Uterus (tissue), 4 donors: ENCODE measurements around the gene C14orf132. TPM values are rescaled to one million over a fixed set of nuclear protein-coding genes. Genes with fewer than 3 reads are reported as not detected.

Experiments used
- DNase-seq, 2 donors: peaks; one replicate each; pipeline ENCODE4 v3.0.0-alpha.2; 2019 to 2020
- H3K27ac ChIP-seq, 2 donors: fragments of 200-600 bp; sonication (generic); 1 replicate in 1 of 2; 2 replicates in 1 of 2; pipeline ENCODE4 v1.5.1; 2016 to 2018
- H3K27me3 ChIP-seq, 2 donors: fragments of 200-600 bp; sonication (generic); one replicate each; pipeline ENCODE4 v1.5.1; 2018 to 2019; ENCODE audit warnings: control low read depth in 1 of 2
- H3K36me3 ChIP-seq, 2 donors: fragments of 200-600 bp; sonication (generic); one replicate each; pipeline ENCODE4 v1.5.1; 2019; ENCODE audit warnings: control low read depth in 1 of 2
- H3K4me1 ChIP-seq, 2 donors: fragments of 200-600 bp; sonication (generic); one replicate each; pipeline ENCODE4 v1.5.1; 2018 to 2019; ENCODE audit warnings: control low read depth in 1 of 2
- H3K4me3 ChIP-seq, 2 donors: fragments of 200-600 bp; sonication (generic); 1 replicate in 1 of 2; 2 replicates in 1 of 2; pipeline ENCODE4 v1.5.1; 2018 to 2019; ENCODE audit warnings: mild to moderate bottlenecking in 1 of 2
- H3K9me3 ChIP-seq, 2 donors: fragments of 200-600 bp; sonication (generic); one replicate each; pipeline ENCODE4 v1.5.1; 2019; ENCODE audit warnings: control low read depth in 1 of 2
- POLR2A ChIP-seq, 2 donors: fragments of 450-650 bp; IDR thresholded peaks; one replicate each; pipeline ENCODE4 v1.6.1; 2016; ENCODE audit warnings: antibody characterized with exemption in 2 of 2, mild to moderate bottlenecking in 1 of 2, moderate library complexity in 1 of 2
- intact Hi-C: fragments of 100-400 bp; cut with DNase I; formaldehyde crosslinking; loops from one replicate; pipeline ENCODE4 v1.15.1; 2023; ENCODE audit warnings: low total_unique reads
- total RNA-seq, 4 donors: library from RNA; depleted of rRNA in 3 of 4; stranded (reverse); fragments of >200 nt in 3 of 4; gene quantifications; one replicate each; pipeline versions ENCODE4 v1.1.0 to v1.2.4, GENCODE V29; 2014 to 2023
- TF ChIP-seq, protein P1 (sequence below), 4 experiments: fragments of 200-600 bp in 2 of 4; fragments of 450-650 bp in 2 of 4; sonication (generic) in 2 of 4; IDR thresholded peaks; one replicate each; pipeline ENCODE4 v1.5.1; 2016 to 2019; ENCODE audit warnings: antibody characterized with exemption in 4 of 4, mild to moderate bottlenecking in 2 of 4, moderate library complexity in 1 of 4
- donor health status: DM: yes; HTN: yes; CAD: no.

C14orf132 gene
- total RNA-seq, 4 donors from 2014 or later: 10.5 to 60.1 (median 16.0) TPM

DNA sequence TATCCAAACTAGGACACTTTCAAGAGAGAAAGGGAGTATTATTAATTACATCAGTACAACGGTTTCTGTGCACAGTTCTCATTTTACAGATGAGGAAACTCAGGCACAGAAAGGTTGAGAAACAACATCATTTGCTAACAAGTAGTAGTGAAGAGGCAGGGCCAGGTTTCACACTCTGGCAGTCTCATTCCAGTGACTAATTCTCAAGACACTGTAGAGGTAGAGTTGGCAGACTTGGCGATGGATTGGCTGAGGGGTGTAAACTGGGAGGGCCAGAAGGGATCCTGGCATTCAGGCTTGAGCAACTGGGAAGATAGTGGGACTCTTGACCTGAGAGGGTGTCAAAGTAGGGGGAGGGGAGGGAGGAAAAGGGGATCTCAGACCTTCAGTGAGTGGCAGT lies 91.7 kb downstream of the C14orf132 start:
- Histone ChIP-seq H3K9me3 (no peaks in the 10 kb centered on the region), H3K4me3 (no peak overlapping the region), H3K27me3 (no peaks in the 10 kb centered on the region), H3K36me3 (no peaks in the 10 kb centered on the region), H3K27ac (no peak overlapping the region), H3K4me1 (no peaks in the 10 kb centered on the region)
- no peak for DNase-seq
- TF ChIP-seq, protein P1, sequence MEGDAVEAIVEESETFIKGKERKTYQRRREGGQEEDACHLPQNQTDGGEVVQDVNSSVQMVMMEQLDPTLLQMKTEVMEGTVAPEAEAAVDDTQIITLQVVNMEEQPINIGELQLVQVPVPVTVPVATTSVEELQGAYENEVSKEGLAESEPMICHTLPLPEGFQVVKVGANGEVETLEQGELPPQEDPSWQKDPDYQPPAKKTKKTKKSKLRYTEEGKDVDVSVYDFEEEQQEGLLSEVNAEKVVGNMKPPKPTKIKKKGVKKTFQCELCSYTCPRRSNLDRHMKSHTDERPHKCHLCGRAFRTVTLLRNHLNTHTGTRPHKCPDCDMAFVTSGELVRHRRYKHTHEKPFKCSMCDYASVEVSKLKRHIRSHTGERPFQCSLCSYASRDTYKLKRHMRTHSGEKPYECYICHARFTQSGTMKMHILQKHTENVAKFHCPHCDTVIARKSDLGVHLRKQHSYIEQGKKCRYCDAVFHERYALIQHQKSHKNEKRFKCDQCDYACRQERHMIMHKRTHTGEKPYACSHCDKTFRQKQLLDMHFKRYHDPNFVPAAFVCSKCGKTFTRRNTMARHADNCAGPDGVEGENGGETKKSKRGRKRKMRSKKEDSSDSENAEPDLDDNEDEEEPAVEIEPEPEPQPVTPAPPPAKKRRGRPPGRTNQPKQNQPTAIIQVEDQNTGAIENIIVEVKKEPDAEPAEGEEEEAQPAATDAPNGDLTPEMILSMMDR (IDR thresholded peaks at IDR 0.05): no peak
- no peak for TF ChIP-seq POLR2A (IDR thresholded peaks at IDR 0.05)
- intact Hi-C loops: no loop called here

GRCh38 chr14:96131836-96132235 lies 92.7 kb downstream of the C14orf132 start:
- H3K4me1 ChIP-seq: no peaks in the 10 kb centered on the region
- TF ChIP-seq, protein P1 (IDR thresholded peaks at IDR 0.05): no peak
- TF ChIP-seq POLR2A (IDR thresholded peaks at IDR 0.05): no peak
- no peak overlapping the region for H3K4me3 ChIP-seq
- no peaks in the 10 kb centered on the region for H3K9me3 ChIP-seq
- no peaks in the 10 kb centered on the region for H3K36me3 ChIP-seq
- intact Hi-C loops: no loop called here
- no peaks in the 10 kb centered on the region for H3K27me3 ChIP-seq
- no peak overlapping the region for H3K27ac ChIP-seq
- no peak for DNase-seq

DNA sequence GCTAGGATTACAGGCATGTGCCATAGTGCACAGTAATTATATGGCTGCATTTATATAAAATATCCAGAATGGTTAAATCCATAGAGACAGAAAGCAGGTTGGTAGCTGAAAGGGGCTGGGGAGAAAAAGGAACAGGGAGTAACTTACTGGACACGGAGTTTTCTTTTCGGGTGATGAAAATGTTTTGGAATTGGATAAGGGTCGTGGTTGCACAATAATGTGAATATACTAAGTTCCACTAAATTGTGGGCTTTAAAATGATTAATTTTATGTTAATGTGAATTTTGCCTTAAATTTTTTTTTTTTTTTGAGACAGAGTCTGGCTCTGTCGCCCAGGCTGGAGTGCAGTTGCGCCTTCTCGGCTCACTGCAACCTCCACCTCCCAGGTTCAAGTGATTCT lies 95.3 kb downstream of the C14orf132 start:
- Histone ChIP-seq H3K4me3 (no peak overlapping the region), H3K9me3 (no peaks in the 10 kb centered on the region), H3K27me3 (no peaks in the 10 kb centered on the region), H3K4me1 (no peaks in the 10 kb centered on the region), H3K36me3 (no peaks in the 10 kb centered on the region), H3K27ac (no peak overlapping the region)
- intact Hi-C loops: no loop called here
- TF ChIP-seq POLR2A (IDR thresholded peaks at IDR 0.05): no peak
- TF ChIP-seq, protein P1 (IDR thresholded peaks at IDR 0.05): no peak
- no peak for DNase-seq

GRCh38 chr14:96135285-96135684 lies 96.1 kb downstream of the C14orf132 start:
- Histone ChIP-seq H3K4me3 (no peak overlapping the region), H3K36me3 (no peaks in the 10 kb centered on the region), H3K27me3 (no peaks in the 10 kb centered on the region), H3K9me3 (no peaks in the 10 kb centered on the region), H3K27ac (peak overlapping the region in 1 of 2 donors; percentile 64), H3K4me1 (no peaks in the 10 kb centered on the region)
- peak in 1 of 2 donors; percentile 48 for DNase-seq
- intact Hi-C loops: no loop called here
- TF ChIP-seq, protein P1 (IDR thresholded peaks at IDR 0.05): no peak
- no peak for TF ChIP-seq POLR2A (IDR thresholded peaks at IDR 0.05)

GRCh38 chr14:96136371-96137005 lies 97.3 kb downstream of the C14orf132 start:
- no peak for DNase-seq
- H3K27ac ChIP-seq: no peak overlapping the region
- intact Hi-C loops: no loop called here

More at GRCh38 chr14:96136371-96137005, 97.3 kb downstream of the C14orf132 start:
- H3K27me3 ChIP-seq: no peaks in the 10 kb centered on the region
- H3K36me3 ChIP-seq: no peaks in the 10 kb centered on the region
- no peaks in the 10 kb centered on the region for H3K9me3 ChIP-seq
- H3K4me3 ChIP-seq: no peak overlapping the region
- no peak for TF ChIP-seq POLR2A (IDR thresholded peaks at IDR 0.05)
- TF ChIP-seq, protein P1 (IDR thresholded peaks at IDR 0.05): no peak
- H3K4me1 ChIP-seq: no peaks in the 10 kb centered on the region
